H9 (cell line): ENCODE measurements around the gene ZC3HAV1L. TPM values are rescaled to one million over a fixed set of nuclear protein-coding genes. Genes with fewer than 3 reads are reported as not detected.

Experiments
- DNase-seq: peaks from one replicate; pipeline ENCODE4 v3.0.0-alpha.2; 2017
- H2AFZ ChIP-seq: one replicate; pipeline ENCODE4 v1.6.1; 2013; ENCODE audit warnings: mild to moderate bottlenecking, low read length, control low read depth, moderate library complexity
- H2AK5ac ChIP-seq: 2 replicates; pipeline ENCODE4 v1.6.1; 2013; ENCODE audit warnings: low read length, control low read depth, mixed read lengths; ENCODE audit not compliant: insufficient read length
- H2BK120ac ChIP-seq: one replicate; pipeline ENCODE4 v1.6.1; 2013; ENCODE audit warnings: low read depth, mild to moderate bottlenecking, low read length, control low read depth, inconsistent platforms; ENCODE audit not compliant: poor library complexity, severe bottlenecking
- H2BK12ac ChIP-seq: 2 replicates; pipeline ENCODE4 v1.6.1; 2013; ENCODE audit warnings: low read length, control low read depth, mixed read lengths, low read depth; ENCODE audit not compliant: insufficient read length
- H2BK15ac ChIP-seq: 2 replicates; pipeline ENCODE4 v1.6.1; 2013; ENCODE audit warnings: low read depth, low read length, control low read depth
- H2BK20ac ChIP-seq: one replicate; pipeline ENCODE4 v1.6.1; 2013; ENCODE audit warnings: low read depth, mild to moderate bottlenecking, low read length, control low read depth, inconsistent platforms; ENCODE audit not compliant: poor library complexity, severe bottlenecking
- H2BK5ac ChIP-seq: 2 replicates; pipeline ENCODE4 v1.6.1; 2013; ENCODE audit warnings: low read length, control low read depth, mixed read lengths; ENCODE audit not compliant: insufficient read length
- H3K14ac ChIP-seq: 2 replicates; pipeline ENCODE4 v1.6.1; 2013; ENCODE audit warnings: low read length, control low read depth; ENCODE audit not compliant: insufficient read depth
- H3K18ac ChIP-seq: 2 replicates; pipeline ENCODE4 v1.6.1; 2013; ENCODE audit warnings: low read depth, mild to moderate bottlenecking, mixed read lengths, low read length, control low read depth; ENCODE audit not compliant: insufficient read length
- H3K23ac ChIP-seq: 2 replicates; pipeline ENCODE4 v1.6.1; 2013; ENCODE audit warnings: low read length, control low read depth, mixed read lengths, low read depth; ENCODE audit not compliant: insufficient read length
- H3K23me2 ChIP-seq: 2 replicates; pipeline ENCODE4 v1.6.1; 2013; ENCODE audit warnings: low read depth, mild to moderate bottlenecking, mixed read lengths, low read length, control low read depth; ENCODE audit not compliant: insufficient read length, poor library complexity, severe bottlenecking
- H3K27ac ChIP-seq: 2 replicates; pipeline ENCODE4 v1.5.1; 2013; ENCODE audit warnings: low read length, control low read depth, mixed read lengths, low read depth; ENCODE audit not compliant: insufficient read length
- H3K27me3 ChIP-seq: 2 replicates; pipeline ENCODE4 v1.6.1; 2013; ENCODE audit warnings: low read length, control low read depth, inconsistent platforms; ENCODE audit not compliant: insufficient read depth
- H3K4ac ChIP-seq: 2 replicates; pipeline ENCODE4 v1.6.1; 2013; ENCODE audit warnings: low read depth, mild to moderate bottlenecking, control low read depth, inconsistent platforms, low read length, moderate library complexity
- H3K4me1 ChIP-seq: 2 replicates; pipeline ENCODE4 v1.6.1; 2013; ENCODE audit warnings: low read length, control low read depth, inconsistent platforms; ENCODE audit not compliant: insufficient read depth
- H3K4me2 ChIP-seq: 2 replicates; pipeline ENCODE4 v1.6.1; 2013; ENCODE audit warnings: low read length, control low read depth, mixed read lengths; ENCODE audit not compliant: insufficient read length, insufficient read depth
- H3K56ac ChIP-seq: 2 replicates; pipeline ENCODE4 v1.6.1; 2013; ENCODE audit warnings: low read depth, mild to moderate bottlenecking, mixed read lengths, low read length, control low read depth; ENCODE audit not compliant: insufficient read length
- H3K79me1 ChIP-seq: 2 replicates; pipeline ENCODE4 v1.6.1; 2013; ENCODE audit warnings: low read depth, mild to moderate bottlenecking, moderate library complexity, low read length, control low read depth, inconsistent platforms; ENCODE audit not compliant: insufficient read depth, poor library complexity, severe bottlenecking
- H3K79me2 ChIP-seq: 2 replicates; pipeline ENCODE4 v1.6.1; 2013; ENCODE audit warnings: low read length, control low read depth, inconsistent platforms; ENCODE audit not compliant: insufficient read depth
- H3K9ac ChIP-seq: 2 replicates; pipeline ENCODE4 v1.6.1; 2013; ENCODE audit warnings: low read length, control low read depth, mixed read lengths; ENCODE audit not compliant: insufficient read length; ENCODE audit errors: extremely low read depth
- H3K9me3 ChIP-seq: one replicate; pipeline ENCODE4 v1.6.1; 2013; ENCODE audit warnings: low read depth, low read length, inconsistent platforms; ENCODE audit not compliant: control insufficient read depth
- H3T11ph ChIP-seq: one replicate; pipeline ENCODE4 v1.6.1; 2013; ENCODE audit warnings: mild to moderate bottlenecking, low read length, control low read depth, inconsistent platforms
- H4K20me1 ChIP-seq: one replicate; pipeline ENCODE4 v1.6.1; 2013; ENCODE audit not compliant: control insufficient read depth, insufficient read length, insufficient read depth
- H4K5ac ChIP-seq: 2 replicates; pipeline ENCODE4 v1.6.1; 2013; ENCODE audit warnings: low read depth, mild to moderate bottlenecking, mixed read lengths, low read length, control low read depth; ENCODE audit not compliant: insufficient read length
- H4K8ac ChIP-seq: replicated peaks from 2 replicates; pipeline ENCODE4 v1.6.1; 2013; ENCODE audit warnings: low read length, control low read depth, mixed read lengths, low read depth; ENCODE audit not compliant: insufficient read length
- H4K91ac ChIP-seq: 2 replicates; pipeline ENCODE4 v1.6.1; 2013; ENCODE audit warnings: low read depth, mild to moderate bottlenecking, moderate library complexity, mixed read lengths, low read length, control low read depth; ENCODE audit not compliant: insufficient read length
- H3K27ac Mint-ChIP-seq, 3 experiments: 2 replicates in 2 of 3; 3 replicates in 1 of 3; pipeline ENCODE4 v1.8.0; 2020 to 2021; ENCODE audit warnings: mixed read lengths in 3 of 3, mild to moderate bottlenecking in 1 of 3, moderate library complexity in 1 of 3
- H3K27me3 Mint-ChIP-seq: 2 replicates; pipeline ENCODE4 v1.8.0; 2021; ENCODE audit warnings: low read depth, mild to moderate bottlenecking, moderate library complexity, mixed read lengths
- H3K36me3 Mint-ChIP-seq, 3 experiments: 2 replicates in 2 of 3; 3 replicates in 1 of 3; pipeline ENCODE4 v1.8.0; 2020 to 2021; ENCODE audit warnings: low read depth in 3 of 3, mixed read lengths in 3 of 3; ENCODE audit not compliant: insufficient read depth in 1 of 3
- H3K4me1 Mint-ChIP-seq, 2 experiments: 2 replicates each; pipeline ENCODE4 v1.8.0; 2020; ENCODE audit warnings: mixed read lengths in 2 of 2
- H3K4me3 Mint-ChIP-seq, 2 experiments: 2 replicates in 1 of 2; 3 replicates in 1 of 2; pipeline ENCODE4 v1.8.0; 2020 to 2021; ENCODE audit warnings: mild to moderate bottlenecking in 2 of 2, mixed read lengths in 2 of 2, moderate library complexity in 1 of 2
- H3K9me3 Mint-ChIP-seq, 2 experiments: 2 replicates in 1 of 2; 3 replicates in 1 of 2; pipeline ENCODE4 v1.8.0; 2020; ENCODE audit warnings: mild to moderate bottlenecking in 2 of 2, mixed read lengths in 2 of 2, moderate library complexity in 1 of 2
- total RNA-seq: library from RNA; stranded (reverse); gene quantifications from 2 replicates; pipeline ENCODE4 v1.2.1, GENCODE V29; 2021
- TF ChIP-seq, protein P1 (sequence below): fragments of 200-600 bp; sonication (generic); conservative IDR thresholded peaks from 3 replicates; pipeline ENCODE4 v1.8.0; 2021; ENCODE audit warnings: antibody characterized with exemption, mild to moderate bottlenecking

The ZC3HAV1L gene
- total RNA-seq, 1 experiment from 2014 or later, result not detected

DNA sequence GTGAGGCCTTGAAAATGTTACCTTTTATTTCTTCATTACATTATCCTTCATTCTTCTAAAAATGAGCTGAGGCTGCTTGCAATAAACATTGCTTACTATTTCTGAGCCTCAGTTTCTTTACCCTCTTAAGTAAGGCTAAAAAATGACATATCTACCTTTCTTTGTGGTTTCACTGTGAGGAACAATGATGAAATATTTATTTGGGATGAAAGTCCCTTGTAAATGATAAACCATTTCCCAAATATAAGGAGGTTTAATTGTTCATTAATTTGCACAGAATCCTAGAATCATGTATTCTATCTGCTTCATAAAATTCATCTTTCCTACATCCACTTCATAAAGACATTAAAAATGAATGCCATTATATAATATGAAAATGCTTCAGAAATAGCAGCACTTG, 45.7 kb upstream of the ZC3HAV1L start:
- no peak overlapping the region for H3K4me3 Mint-ChIP-seq
- Histone ChIP-seq H4K5ac (no peak overlapping the region), H2BK120ac (no peak overlapping the region), H3K79me1 (no peaks in the 10 kb centered on the region), H2BK20ac (no peak overlapping the region), H3K27me3 (no peaks in the 10 kb centered on the region), H2BK5ac (no peak overlapping the region), H3K18ac (no peak overlapping the region), H2AK5ac (no peak overlapping the region), H3K4me2 (no peak overlapping the region), H4K20me1 (no peaks in the 10 kb centered on the region), H3K23ac (no peak overlapping the region), H3K4ac (no peak overlapping the region), H3K79me2 (no peaks in the 10 kb centered on the region), H4K91ac (no peak overlapping the region), H3K27ac (no peak overlapping the region), H3K23me2 (no peaks in the 10 kb centered on the region), H3K9ac (no peak overlapping the region), H3K56ac (no peak overlapping the region), H2BK15ac (no peak overlapping the region), H2BK12ac (no peak overlapping the region), H3K9me3 (no peaks in the 10 kb centered on the region), H3K14ac (no peak overlapping the region), H3K4me1 (no peaks in the 10 kb centered on the region), H4K8ac (no peak overlapping the region), H2AFZ (no peak overlapping the region), H3T11ph (no peak overlapping the region)
- no peaks in the 10 kb centered on the region for H3K9me3 Mint-ChIP-seq
- H3K27me3 Mint-ChIP-seq, result no peaks in the 10 kb centered on the region
- H3K36me3 Mint-ChIP-seq, result peaks cover 24 to 81% (median 38%) of the 10 kb centered on the region in 3 experiments
- no peak for DNase-seq
- H3K27ac Mint-ChIP-seq, result no peak overlapping the region
- no peaks in the 10 kb centered on the region for H3K4me1 Mint-ChIP-seq
- TF ChIP-seq, protein P1, sequence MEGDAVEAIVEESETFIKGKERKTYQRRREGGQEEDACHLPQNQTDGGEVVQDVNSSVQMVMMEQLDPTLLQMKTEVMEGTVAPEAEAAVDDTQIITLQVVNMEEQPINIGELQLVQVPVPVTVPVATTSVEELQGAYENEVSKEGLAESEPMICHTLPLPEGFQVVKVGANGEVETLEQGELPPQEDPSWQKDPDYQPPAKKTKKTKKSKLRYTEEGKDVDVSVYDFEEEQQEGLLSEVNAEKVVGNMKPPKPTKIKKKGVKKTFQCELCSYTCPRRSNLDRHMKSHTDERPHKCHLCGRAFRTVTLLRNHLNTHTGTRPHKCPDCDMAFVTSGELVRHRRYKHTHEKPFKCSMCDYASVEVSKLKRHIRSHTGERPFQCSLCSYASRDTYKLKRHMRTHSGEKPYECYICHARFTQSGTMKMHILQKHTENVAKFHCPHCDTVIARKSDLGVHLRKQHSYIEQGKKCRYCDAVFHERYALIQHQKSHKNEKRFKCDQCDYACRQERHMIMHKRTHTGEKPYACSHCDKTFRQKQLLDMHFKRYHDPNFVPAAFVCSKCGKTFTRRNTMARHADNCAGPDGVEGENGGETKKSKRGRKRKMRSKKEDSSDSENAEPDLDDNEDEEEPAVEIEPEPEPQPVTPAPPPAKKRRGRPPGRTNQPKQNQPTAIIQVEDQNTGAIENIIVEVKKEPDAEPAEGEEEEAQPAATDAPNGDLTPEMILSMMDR, result no peak
